ENCODE data around the gene ID4.

The ID4 gene

DNA sequence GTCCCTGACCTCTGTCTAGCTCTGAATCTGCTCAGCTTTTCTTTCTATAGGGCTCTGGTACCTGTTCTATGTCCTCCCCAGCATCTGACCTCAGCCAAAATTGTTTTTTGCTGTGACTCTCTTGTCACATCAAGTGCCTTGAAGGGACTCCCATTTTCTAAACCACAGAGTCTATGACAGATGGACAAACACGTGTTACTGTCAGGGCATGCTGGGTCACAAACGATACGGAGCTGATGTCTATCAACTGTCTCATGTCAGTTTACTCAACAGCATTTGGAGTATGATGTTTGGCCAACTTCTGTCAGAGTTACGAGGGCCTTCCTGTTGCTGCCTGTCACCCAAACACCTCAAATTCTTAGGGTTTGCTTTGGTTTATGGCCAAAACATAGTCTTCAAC is 20.5 kb downstream of the ID4 start:
- DNase-seq (ENCODE audit: low read depth, low spot score) = no peak

DNA sequence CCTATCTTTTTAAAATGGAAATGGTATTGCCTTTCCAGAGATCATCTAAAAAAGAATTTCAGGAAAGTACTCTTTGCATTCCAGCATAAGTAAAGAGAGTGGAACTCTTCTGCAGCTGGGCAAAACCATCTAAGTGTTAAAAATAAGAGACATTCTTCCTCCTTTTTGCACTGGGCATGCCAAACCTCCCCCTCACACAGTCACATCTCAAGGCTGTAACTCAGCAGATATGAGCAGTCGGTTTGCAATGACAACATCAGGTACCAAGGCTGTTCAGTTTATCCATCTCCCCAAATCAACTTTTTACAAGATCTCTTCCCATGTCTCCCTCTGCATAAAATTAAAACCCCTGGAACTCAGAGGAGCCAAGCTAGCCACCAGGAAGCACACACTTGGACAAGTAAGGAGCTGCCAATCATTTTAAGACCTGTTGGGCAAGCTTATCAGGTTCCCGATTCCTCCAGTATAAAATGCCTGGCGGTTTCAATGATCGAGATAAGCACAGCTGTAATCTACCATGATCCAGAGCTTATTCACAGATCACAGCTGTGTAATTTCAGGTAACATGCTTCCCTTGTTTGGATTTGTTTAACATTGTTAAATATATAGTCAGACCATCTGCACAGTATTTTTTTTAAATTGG is 23.2 kb downstream of the ID4 start:
- DNase-seq (ENCODE audit: low read depth, low spot score) = no peak

GRCh38 chr6:19864285-19864684 is 27.1 kb downstream of the ID4 start:
- DNase-seq (ENCODE audit: low read depth, low spot score) = no peak

- no peak for DNase-seq (ENCODE audit: low read depth, low spot score)
These were observed 28.0 kb downstream of the ID4 start for GRCh38 chr6:19865178-19865577.

- no peak for DNase-seq (ENCODE audit: low read depth, low spot score)
These were observed 29.2 kb downstream of the ID4 start for GRCh38 chr6:19866173-19866984.

- no peak for DNase-seq (ENCODE audit: low read depth, low spot score)
These were observed 29.9 kb downstream of the ID4 start for GRCh38 chr6:19866985-19867627.

DNA sequence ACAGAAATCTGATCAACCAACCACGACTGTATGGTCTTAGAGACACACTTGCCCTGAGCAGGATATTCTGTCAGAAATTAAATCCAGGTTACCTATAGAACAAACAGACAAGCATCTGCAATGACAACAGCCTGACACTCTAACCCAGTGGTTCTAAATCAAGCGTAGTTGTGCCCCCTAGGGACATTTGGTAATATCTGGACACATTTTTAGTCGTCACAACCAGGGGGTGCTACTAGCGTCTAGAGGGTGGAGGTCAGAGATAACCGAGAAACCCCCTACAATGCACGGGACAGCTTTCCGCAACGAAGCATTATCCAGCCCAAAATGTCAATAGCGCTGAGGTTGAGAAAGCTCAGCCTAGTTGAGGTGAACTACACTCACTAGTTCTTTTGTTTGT is 32.3 kb downstream of the ID4 start:
- DNase-seq (ENCODE audit: low read depth, low spot score) = no peak

- no peak for DNase-seq (ENCODE audit: low read depth, low spot score)
These were observed 33.2 kb downstream of the ID4 start for GRCh38 chr6:19870322-19870721.

- DNase-seq (ENCODE audit: low read depth, low spot score) = no peak
These were observed 35.9 kb downstream of the ID4 start for GRCh38 chr6:19873031-19873430.

DNA sequence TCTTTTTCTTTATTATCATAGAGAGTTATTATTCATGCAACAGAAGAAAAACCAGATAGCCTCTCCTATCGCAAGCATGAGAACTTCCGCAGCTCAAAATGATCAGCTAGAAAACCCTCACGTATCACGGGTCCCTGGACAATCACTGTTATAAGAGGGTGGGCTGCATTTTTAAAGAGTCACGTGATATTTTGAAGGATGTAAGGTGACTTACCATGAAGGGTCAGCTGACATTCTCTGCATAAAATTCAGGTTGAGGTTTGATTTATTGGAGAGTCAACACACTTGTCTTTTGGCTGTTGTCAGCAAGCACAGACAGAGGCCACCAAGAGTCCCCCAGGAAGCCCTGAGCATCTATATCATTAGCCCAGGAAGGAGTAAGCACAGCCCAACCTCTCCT is 39.5 kb downstream of the ID4 start:
- no peak for DNase-seq (ENCODE audit: low read depth, low spot score)

DNA sequence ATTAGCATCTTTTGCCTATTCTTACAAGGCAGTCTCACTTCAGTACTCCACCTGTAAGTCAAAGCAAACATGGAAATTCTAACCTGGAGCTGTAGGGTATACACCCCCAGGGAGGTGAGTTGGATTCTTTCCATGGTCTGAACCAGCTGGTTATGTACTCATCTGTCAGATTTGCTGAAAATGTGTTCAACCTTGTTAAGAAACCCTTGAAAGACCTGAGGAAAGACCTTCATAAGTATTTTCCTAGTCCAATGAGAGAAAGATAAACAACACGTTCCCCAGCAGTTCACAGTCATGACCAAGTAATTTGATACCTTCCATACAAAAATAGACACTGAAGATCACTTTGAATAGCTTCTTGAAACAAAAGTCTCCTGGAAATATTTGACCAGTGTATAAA is 42.5 kb downstream of the ID4 start:
- no peak for DNase-seq (ENCODE audit: low read depth, low spot score)

DNA sequence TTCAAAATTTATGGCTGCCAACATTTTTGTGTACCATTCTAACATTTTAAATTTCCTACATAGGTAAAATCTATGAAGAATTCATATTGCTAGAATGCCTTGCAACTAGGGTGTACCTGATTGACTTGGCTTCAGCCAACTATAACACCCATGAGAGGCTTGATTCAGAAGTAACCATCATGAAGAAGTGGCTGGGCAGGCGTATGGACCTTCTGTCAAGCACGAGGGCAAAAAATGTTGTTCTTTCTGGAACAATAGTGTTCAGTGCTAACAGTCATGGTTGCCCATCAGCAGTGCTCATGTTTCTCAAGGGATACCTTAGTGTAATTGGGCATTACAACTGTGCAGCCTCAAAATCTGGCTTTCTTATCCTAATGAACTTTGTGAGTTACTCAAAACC is 42.9 kb downstream of the ID4 start:
- DNase-seq (ENCODE audit: low read depth, low spot score) = no peak

DNA sequence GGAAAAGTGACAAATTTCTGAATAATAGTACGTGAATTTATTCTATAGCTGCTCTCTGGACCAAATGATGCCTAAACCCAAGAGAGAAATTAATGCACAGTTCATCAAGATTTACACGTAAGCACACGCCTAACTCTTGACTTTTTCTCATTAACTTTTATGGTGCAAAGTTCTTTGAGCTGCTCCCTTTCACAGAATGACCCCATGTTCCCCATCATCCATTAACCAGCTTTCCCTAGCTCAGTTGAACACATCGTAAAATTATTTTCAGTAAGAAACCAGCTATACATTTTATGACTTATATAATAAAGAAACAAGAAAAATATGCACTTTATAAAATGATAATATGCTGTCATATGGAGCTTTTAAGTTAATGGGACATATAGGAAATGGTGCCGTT is 54.3 kb downstream of the ID4 start:
- DNase-seq (ENCODE audit: low read depth, low spot score) = no peak

All from iPS DF 19.7 (cell line).